GM23338 (cell line): Measurements from ENCODE around the gene NAT8L. TPM values are rescaled to one million over a fixed set of nuclear protein-coding genes. Genes with fewer than 3 reads are reported as not detected.

Experiments
- ATAC-seq: fragments of 200-7000 bp; cut with Tn5 transposase; 3 replicates; pipeline ENCODE4 v1.9.1; 2020
- DNase-seq: peaks from one replicate; pipeline ENCODE4 v3.0.0-alpha.2; 2015; ENCODE audit warnings: low spot score
- H2AFZ ChIP-seq: fragments of 200-600 bp; sonication (generic); 2 replicates; pipeline ENCODE4 v1.8.0; 2016; ENCODE audit warnings: antibody characterized with exemption, mild to moderate bottlenecking, moderate library complexity
- H3F3A ChIP-seq: fragments of 200-600 bp; sonication (generic); replicated peaks from 2 replicates; pipeline ENCODE4 v1.8.0; 2017; ENCODE audit warnings: antibody characterized with exemption, mixed run types, low read depth
- H3K27ac ChIP-seq: fragments of 200-600 bp; sonication (generic); 2 replicates; pipeline ENCODE4 v1.6.1; 2016; ENCODE audit warnings: low read depth
- H3K27me3 ChIP-seq: fragments of 200-600 bp; sonication (generic); 2 replicates; pipeline ENCODE4 v1.8.0; 2016; ENCODE audit warnings: mild to moderate bottlenecking, mixed run types, moderate library complexity; ENCODE audit not compliant: insufficient read depth
- H3K36me3 ChIP-seq: fragments of 200-600 bp; sonication (generic); 2 replicates; pipeline ENCODE4 v1.8.0; 2016; ENCODE audit warnings: mild to moderate bottlenecking; ENCODE audit not compliant: insufficient read depth
- H3K4me1 ChIP-seq: fragments of 200-600 bp; sonication (generic); 2 replicates; pipeline ENCODE4 v1.8.0; 2016; ENCODE audit warnings: mild to moderate bottlenecking, moderate library complexity; ENCODE audit not compliant: insufficient read depth
- H3K4me2 ChIP-seq: fragments of 200-600 bp; sonication (generic); 2 replicates; pipeline ENCODE4 v1.7.1; 2017; ENCODE audit warnings: mixed run types
- H3K4me3 ChIP-seq: fragments of 200-600 bp; sonication (generic); 2 replicates; pipeline ENCODE4 v1.6.1; 2016; ENCODE audit warnings: mixed run types
- H3K79me2 ChIP-seq: fragments of 200-600 bp; sonication (generic); replicated peaks from 2 replicates; pipeline ENCODE4 v1.8.0; 2017; ENCODE audit warnings: mild to moderate bottlenecking; ENCODE audit not compliant: insufficient read depth
- H3K9me2 ChIP-seq: fragments of 200-600 bp; sonication (generic); 2 replicates; pipeline ENCODE4 v1.8.0; 2017; ENCODE audit not compliant: insufficient read depth
- H4K20me1 ChIP-seq: fragments of 200-600 bp; sonication (generic); replicated peaks from 2 replicates; pipeline ENCODE4 v1.8.0; 2017; ENCODE audit warnings: mild to moderate bottlenecking; ENCODE audit not compliant: insufficient read depth
- H3K27ac Mint-ChIP-seq: 2 replicates; pipeline ENCODE4 v1.8.0; 2020; ENCODE audit warnings: inconsistent platforms, mild to moderate bottlenecking, moderate library complexity, mixed read lengths
- H3K27me3 Mint-ChIP-seq: 3 replicates; pipeline ENCODE4 v1.8.0; 2022; ENCODE audit warnings: low read depth, mild to moderate bottlenecking, moderate library complexity, mixed read lengths, inconsistent platforms; ENCODE audit not compliant: insufficient read depth, poor library complexity
- H3K36me3 Mint-ChIP-seq: 3 replicates; pipeline ENCODE4 v1.8.0; 2021; ENCODE audit warnings: low read depth, mild to moderate bottlenecking, inconsistent platforms, moderate library complexity, mixed read lengths
- H3K4me1 Mint-ChIP-seq: 3 replicates; pipeline ENCODE4 v1.8.0; 2020; ENCODE audit warnings: mild to moderate bottlenecking, inconsistent platforms, mixed read lengths
- H3K4me3 Mint-ChIP-seq: 3 replicates; pipeline ENCODE4 v1.8.0; 2021; ENCODE audit warnings: moderate library complexity, mild to moderate bottlenecking, inconsistent platforms, mixed read lengths
- H3K9me3 Mint-ChIP-seq: 3 replicates; pipeline ENCODE4 v1.8.0; 2020; ENCODE audit warnings: moderate library complexity, mild to moderate bottlenecking, inconsistent platforms, mixed read lengths
- CREB1 ChIP-seq: fragments of 250-450 bp; sonication (Bioruptor Pico); IDR thresholded peaks from 2 replicates; pipeline ENCODE4 v1.5.0; 2020; ENCODE audit warnings: low read depth, mild to moderate bottlenecking, moderate library complexity
- CTCF ChIP-seq, 2 experiments: fragments of 200-600 bp in 1 of 2; sonication (generic) in 1 of 2; conservative IDR thresholded peaks; 2 replicates each; pipeline versions ENCODE4 v1.5.1 to v1.6.1; 2016 to 2017; ENCODE audit warnings: antibody characterized with exemption in 2 of 2, low read depth in 2 of 2, mild to moderate bottlenecking in 2 of 2, moderate library complexity in 1 of 2
- ETS1 ChIP-seq: IDR thresholded peaks from 2 replicates; pipeline ENCODE4 v1.6.1; 2016; ENCODE audit warnings: antibody characterized with exemption
- EZH2 ChIP-seq: fragments of 200-600 bp; sonication (generic); IDR thresholded peaks from one replicate; pipeline ENCODE4 v1.8.0; 2017; ENCODE audit warnings: antibody characterized with exemption, mild to moderate bottlenecking, low read depth; ENCODE audit not compliant: unreplicated experiment
- EZH2phosphoT487 ChIP-seq: fragments of 200-600 bp; sonication (generic); IDR thresholded peaks from one replicate; pipeline ENCODE4 v1.8.1; 2018; ENCODE audit warnings: antibody characterized with exemption; ENCODE audit not compliant: unreplicated experiment
- JUNB ChIP-seq: IDR thresholded peaks from one replicate; pipeline ENCODE4 v1.6.1; 2016; ENCODE audit warnings: antibody characterized with exemption; ENCODE audit not compliant: unreplicated experiment
- NANOG ChIP-seq: IDR thresholded peaks from 2 replicates; pipeline ENCODE4 v1.6.1; 2016; ENCODE audit warnings: antibody characterized with exemption, borderline replicate concordance
- POLR2AphosphoS5 ChIP-seq: IDR thresholded peaks from 2 replicates; pipeline ENCODE4 v1.6.1; 2016; ENCODE audit warnings: antibody characterized with exemption, low read depth
- REST ChIP-seq: IDR thresholded peaks from one replicate; pipeline ENCODE4 v1.6.1; 2018; ENCODE audit warnings: antibody characterized with exemption; ENCODE audit not compliant: unreplicated experiment
- STAT1 ChIP-seq: IDR thresholded peaks from one replicate; pipeline ENCODE4 v1.6.1; 2016; ENCODE audit warnings: antibody characterized with exemption; ENCODE audit not compliant: unreplicated experiment
- ZNF114 ChIP-seq: fragments of 250-450 bp; sonication (Bioruptor Pico); IDR thresholded peaks from 2 replicates; pipeline ENCODE4 v1.5.0; 2020; ENCODE audit warnings: mild to moderate bottlenecking, moderate library complexity
- ZNF331 ChIP-seq: fragments of 250-450 bp; sonication (Bioruptor Pico); IDR thresholded peaks from 2 replicates; pipeline ENCODE4 v1.5.0; 2020; ENCODE audit warnings: low read depth, mild to moderate bottlenecking, moderate library complexity
- polyA plus RNA-seq: library from polyadenylated mRNA; unstranded; fragments of >200 nt; fragmentation: Nextera tagmentation; extraction: Ambion mirVana; gene quantifications from 2 replicates; pipeline ENCODE4 v1.2.1, GENCODE V29; 2016
- total RNA-seq: library from RNA; depleted of rRNA; stranded (reverse); fragments of >200 nt; shearing (Covaris generic); gene quantifications from 2 replicates; pipeline ENCODE4 v1.2.3, GENCODE V29; 2014
- TF ChIP-seq, protein P1 (sequence below): fragments of 250-450 bp; sonication (Bioruptor Pico); IDR thresholded peaks from 2 replicates; pipeline ENCODE4 v1.5.0; 2020; ENCODE audit warnings: mild to moderate bottlenecking, moderate library complexity

Gene NAT8L
- total and polyA plus RNA-seq, 2 experiments from 2014 or later, result 1.6 to 9.7 TPM

GRCh38 chr4:2047781-2048581, 11.1 kb upstream of the NAT8L start:
- TF ChIP-seq STAT1 (no peak), REST (no peak), ZNF114 (CRISPR knock-in tag) (no peak), JUNB (no peak), NANOG (no peak), POLR2AphosphoS5 (no peak), EZH2phosphoT487 (no peak), CREB1 (CRISPR knock-in tag) (no peak), CTCF (conservative IDR thresholded peaks at IDR 0.05; ENCODE audit: low read depth in 2 of 2) (no peak), ETS1 (no peak), EZH2 (no peak), ZNF331 (CRISPR knock-in tag) (no peak)
- TF ChIP-seq, protein P1, sequence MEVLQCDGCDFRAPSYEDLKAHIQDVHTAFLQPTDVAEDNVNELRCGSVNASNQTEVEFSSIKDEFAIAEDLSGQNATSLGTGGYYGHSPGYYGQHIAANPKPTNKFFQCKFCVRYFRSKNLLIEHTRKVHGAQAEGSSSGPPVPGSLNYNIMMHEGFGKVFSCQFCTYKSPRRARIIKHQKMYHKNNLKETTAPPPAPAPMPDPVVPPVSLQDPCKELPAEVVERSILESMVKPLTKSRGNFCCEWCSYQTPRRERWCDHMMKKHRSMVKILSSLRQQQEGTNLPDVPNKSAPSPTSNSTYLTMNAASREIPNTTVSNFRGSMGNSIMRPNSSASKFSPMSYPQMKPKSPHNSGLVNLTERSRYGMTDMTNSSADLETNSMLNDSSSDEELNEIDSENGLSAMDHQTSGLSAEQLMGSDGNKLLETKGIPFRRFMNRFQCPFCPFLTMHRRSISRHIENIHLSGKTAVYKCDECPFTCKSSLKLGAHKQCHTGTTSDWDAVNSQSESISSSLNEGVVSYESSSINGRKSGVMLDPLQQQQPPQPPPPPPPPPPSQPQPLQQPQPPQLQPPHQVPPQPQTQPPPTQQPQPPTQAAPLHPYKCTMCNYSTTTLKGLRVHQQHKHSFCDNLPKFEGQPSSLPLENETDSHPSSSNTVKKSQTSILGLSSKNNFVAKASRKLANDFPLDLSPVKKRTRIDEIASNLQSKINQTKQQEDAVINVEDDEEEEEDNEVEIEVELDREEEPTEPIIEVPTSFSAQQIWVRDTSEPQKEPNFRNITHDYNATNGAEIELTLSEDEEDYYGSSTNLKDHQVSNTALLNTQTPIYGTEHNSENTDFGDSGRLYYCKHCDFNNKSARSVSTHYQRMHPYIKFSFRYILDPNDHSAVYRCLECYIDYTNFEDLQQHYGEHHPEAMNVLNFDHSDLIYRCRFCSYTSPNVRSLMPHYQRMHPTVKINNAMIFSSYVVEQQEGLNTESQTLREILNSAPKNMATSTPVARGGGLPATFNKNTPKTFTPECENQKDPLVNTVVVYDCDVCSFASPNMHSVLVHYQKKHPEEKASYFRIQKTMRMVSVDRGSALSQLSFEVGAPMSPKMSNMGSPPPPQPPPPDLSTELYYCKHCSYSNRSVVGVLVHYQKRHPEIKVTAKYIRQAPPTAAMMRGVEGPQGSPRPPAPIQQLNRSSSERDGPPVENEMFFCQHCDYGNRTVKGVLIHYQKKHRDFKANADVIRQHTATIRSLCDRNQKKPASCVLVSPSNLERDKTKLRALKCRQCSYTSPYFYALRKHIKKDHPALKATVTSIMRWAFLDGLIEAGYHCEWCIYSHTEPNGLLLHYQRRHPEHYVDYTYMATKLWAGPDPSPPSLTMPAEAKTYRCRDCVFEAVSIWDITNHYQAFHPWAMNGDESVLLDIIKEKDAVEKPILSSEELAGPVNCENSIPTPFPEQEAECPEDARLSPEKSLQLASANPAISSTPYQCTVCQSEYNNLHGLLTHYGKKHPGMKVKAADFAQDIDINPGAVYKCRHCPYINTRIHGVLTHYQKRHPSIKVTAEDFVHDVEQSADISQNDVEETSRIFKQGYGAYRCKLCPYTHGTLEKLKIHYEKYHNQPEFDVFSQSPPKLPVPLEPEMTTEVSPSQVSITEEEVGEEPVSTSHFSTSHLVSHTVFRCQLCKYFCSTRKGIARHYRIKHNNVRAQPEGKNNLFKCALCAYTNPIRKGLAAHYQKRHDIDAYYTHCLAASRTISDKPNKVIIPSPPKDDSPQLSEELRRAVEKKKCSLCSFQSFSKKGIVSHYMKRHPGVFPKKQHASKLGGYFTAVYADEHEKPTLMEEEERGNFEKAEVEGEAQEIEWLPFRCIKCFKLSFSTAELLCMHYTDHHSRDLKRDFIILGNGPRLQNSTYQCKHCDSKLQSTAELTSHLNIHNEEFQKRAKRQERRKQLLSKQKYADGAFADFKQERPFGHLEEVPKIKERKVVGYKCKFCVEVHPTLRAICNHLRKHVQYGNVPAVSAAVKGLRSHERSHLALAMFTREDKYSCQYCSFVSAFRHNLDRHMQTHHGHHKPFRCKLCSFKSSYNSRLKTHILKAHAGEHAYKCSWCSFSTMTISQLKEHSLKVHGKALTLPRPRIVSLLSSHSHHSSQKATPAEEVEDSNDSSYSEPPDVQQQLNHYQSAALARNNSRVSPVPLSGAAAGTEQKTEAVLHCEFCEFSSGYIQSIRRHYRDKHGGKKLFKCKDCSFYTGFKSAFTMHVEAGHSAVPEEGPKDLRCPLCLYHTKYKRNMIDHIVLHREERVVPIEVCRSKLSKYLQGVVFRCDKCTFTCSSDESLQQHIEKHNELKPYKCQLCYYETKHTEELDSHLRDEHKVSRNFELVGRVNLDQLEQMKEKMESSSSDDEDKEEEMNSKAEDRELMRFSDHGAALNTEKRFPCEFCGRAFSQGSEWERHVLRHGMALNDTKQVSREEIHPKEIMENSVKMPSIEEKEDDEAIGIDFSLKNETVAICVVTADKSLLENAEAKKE (CRISPR knock-in tag), result no peak
- no peak for DNase-seq

More at GRCh38 chr4:2047781-2048581, 11.1 kb upstream of the NAT8L start:
- H3K27ac ChIP-seq, result no peak overlapping the region
- no peaks in the 10 kb centered on the region for H3K36me3 ChIP-seq
- H3K9me2 ChIP-seq, result no peaks in the 10 kb centered on the region
- peaks cover 10% of the 10 kb centered on the region for H3K4me1 Mint-ChIP-seq
- no peak overlapping the region for H2AFZ ChIP-seq
- H4K20me1 ChIP-seq, result no peaks in the 10 kb centered on the region; the same call in 1 of the 2 replicates
- no peak overlapping the region for H3K27ac Mint-ChIP-seq
- H3K27me3 Mint-ChIP-seq, result peaks cover 4% of the 10 kb centered on the region
- no peaks in the 10 kb centered on the region for H3K36me3 Mint-ChIP-seq
- no peak for ATAC-seq
- H3K27me3 ChIP-seq, result peaks cover 50% of the 10 kb centered on the region
- no peaks in the 10 kb centered on the region for H3K79me2 ChIP-seq
- H3K4me3 Mint-ChIP-seq, result no peak overlapping the region
- no peak overlapping the region for H3K4me2 ChIP-seq
- H3F3A ChIP-seq, result no peaks in the 10 kb centered on the region
- H3K4me3 ChIP-seq, result no peak overlapping the region
- peaks cover 9% of the 10 kb centered on the region; the same call in 1 of the 2 replicates for H3K4me1 ChIP-seq
- no peaks in the 10 kb centered on the region for H3K9me3 Mint-ChIP-seq
